Measurements from ENCODE around the gene BOLL.

DNA sequence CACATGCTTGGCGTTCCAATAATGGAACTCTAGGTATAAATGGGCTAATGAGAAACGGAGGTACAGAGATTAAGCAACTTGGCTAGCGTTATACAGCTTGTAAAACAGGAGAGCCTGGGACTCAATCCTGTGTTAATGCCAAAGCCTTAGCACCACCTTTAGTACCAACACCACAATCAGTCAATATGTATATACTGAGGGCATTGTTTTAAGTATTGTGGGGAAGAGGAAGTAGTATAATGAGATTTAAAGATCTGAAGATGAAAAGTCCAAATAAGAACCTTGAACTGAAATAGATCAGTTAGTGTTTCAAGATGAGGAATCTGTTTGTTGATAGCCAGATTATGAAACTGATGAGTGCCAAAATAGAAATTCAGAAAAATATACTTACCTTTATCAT, 71.8 kb downstream of the BOLL start:
- TF ChIP-seq, protein P1, sequence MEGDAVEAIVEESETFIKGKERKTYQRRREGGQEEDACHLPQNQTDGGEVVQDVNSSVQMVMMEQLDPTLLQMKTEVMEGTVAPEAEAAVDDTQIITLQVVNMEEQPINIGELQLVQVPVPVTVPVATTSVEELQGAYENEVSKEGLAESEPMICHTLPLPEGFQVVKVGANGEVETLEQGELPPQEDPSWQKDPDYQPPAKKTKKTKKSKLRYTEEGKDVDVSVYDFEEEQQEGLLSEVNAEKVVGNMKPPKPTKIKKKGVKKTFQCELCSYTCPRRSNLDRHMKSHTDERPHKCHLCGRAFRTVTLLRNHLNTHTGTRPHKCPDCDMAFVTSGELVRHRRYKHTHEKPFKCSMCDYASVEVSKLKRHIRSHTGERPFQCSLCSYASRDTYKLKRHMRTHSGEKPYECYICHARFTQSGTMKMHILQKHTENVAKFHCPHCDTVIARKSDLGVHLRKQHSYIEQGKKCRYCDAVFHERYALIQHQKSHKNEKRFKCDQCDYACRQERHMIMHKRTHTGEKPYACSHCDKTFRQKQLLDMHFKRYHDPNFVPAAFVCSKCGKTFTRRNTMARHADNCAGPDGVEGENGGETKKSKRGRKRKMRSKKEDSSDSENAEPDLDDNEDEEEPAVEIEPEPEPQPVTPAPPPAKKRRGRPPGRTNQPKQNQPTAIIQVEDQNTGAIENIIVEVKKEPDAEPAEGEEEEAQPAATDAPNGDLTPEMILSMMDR (IDR thresholded peaks at IDR 0.05), result no peak
- no peak for TF ChIP-seq POLR2A (IDR thresholded peaks at IDR 0.05)
